Measurements from ENCODE around the gene ATP7A. TPM values are rescaled to one million over a fixed set of nuclear protein-coding genes. Genes with fewer than 3 reads are reported as not detected.
A peak's percentile ranks its signal among the peaks of the same experiment; 100 is the strongest.
"Not testable (repeated sequence)": the region's sequence is repeated elsewhere in the genome, so short reads cannot be mapped to it uniquely, and the experiment has no call there.

ATP7A gene
- total RNA-seq, 1 donor from 2014 or later: 8.2 TPM

GRCh38 chrX:78074088-78074487 is 163.6 kb downstream of the ATP7A start:
- no peak for DNase-seq (ENCODE audit: low read depth)
- H3K27me3 ChIP-seq (ENCODE audit: control insufficient read depth, insufficient read depth, low read length): no peaks in the 10 kb centered on the region

GRCh38 chrX:78075787-78076389 is 165.4 kb downstream of the ATP7A start:
- Histone ChIP-seq H3K27me3 (ENCODE audit: control insufficient read depth, insufficient read depth, low read length) (no peaks in the 10 kb centered on the region), H3K4me3 (ENCODE audit: low read depth, low read length) (no peak overlapping the region), H3K36me3 (ENCODE audit: control insufficient read depth, insufficient read depth, low read length) (no peaks in the 10 kb centered on the region)
- TF ChIP-seq CTCF (IDR thresholded peaks at IDR 0.05; ENCODE audit: insufficient read depth, low read length, poor library complexity, severe bottlenecking): no peak
- no peak for DNase-seq (ENCODE audit: low read depth)

More at GRCh38 chrX:78074088-78074487, 163.6 kb downstream of the ATP7A start:
- no peak overlapping the region for H3K4me3 ChIP-seq (ENCODE audit: low read depth, low read length)
- no peak for TF ChIP-seq CTCF (IDR thresholded peaks at IDR 0.05; ENCODE audit: insufficient read depth, low read length, poor library complexity, severe bottlenecking)
- H3K36me3 ChIP-seq (ENCODE audit: control insufficient read depth, insufficient read depth, low read length): no peaks in the 10 kb centered on the region

GRCh38 chrX:78081413-78081812 is 170.9 kb downstream of the ATP7A start:
- DNase-seq (ENCODE audit: low read depth); H3K36me3 ChIP-seq (ENCODE audit: control insufficient read depth, insufficient read depth, low read length); H3K27me3 ChIP-seq (ENCODE audit: control insufficient read depth, insufficient read depth, low read length); H3K4me3 ChIP-seq (ENCODE audit: low read depth, low read length): not testable (repeated sequence)

- DNase-seq (ENCODE audit: low read depth): no peak
- Histone ChIP-seq H3K27me3 (ENCODE audit: control insufficient read depth, insufficient read depth, low read length) (no peaks in the 10 kb centered on the region), H3K4me3 (ENCODE audit: low read depth, low read length) (no peak overlapping the region), H3K36me3 (ENCODE audit: control insufficient read depth, insufficient read depth, low read length) (no peaks in the 10 kb centered on the region)
- peak; percentile 48 for TF ChIP-seq CTCF (IDR thresholded peaks at IDR 0.05; ENCODE audit: insufficient read depth, low read length, poor library complexity, severe bottlenecking)
These were observed 181.8 kb downstream of the ATP7A start for GRCh38 chrX:78092296-78092695.

- DNase-seq (ENCODE audit: low read depth): no peak
- H3K27me3 ChIP-seq (ENCODE audit: control insufficient read depth, insufficient read depth, low read length): no peaks in the 10 kb centered on the region
- TF ChIP-seq CTCF (IDR thresholded peaks at IDR 0.05; ENCODE audit: insufficient read depth, low read length, poor library complexity, severe bottlenecking): no peak
- H3K36me3 ChIP-seq (ENCODE audit: control insufficient read depth, insufficient read depth, low read length): no peaks in the 10 kb centered on the region
- no peak overlapping the region for H3K4me3 ChIP-seq (ENCODE audit: low read depth, low read length)
These were observed 187.6 kb downstream of the ATP7A start for GRCh38 chrX:78098108-78098507.

Other genes with a start within 250 kb of the ATP7A start
- gene ATRX, start 124.5 kb upstream of the ATP7A start, total RNA-seq: 44.6 and 54.8 TPM in 2 replicates
- 49.2 and 54.7 TPM in 2 replicates for gene MAGT1, start 15.3 kb upstream of the ATP7A start, total RNA-seq
- 222 and 228 TPM in 2 replicates for gene COX7B, start 11.2 kb upstream of the ATP7A start, total RNA-seq
- not detected in 2 replicates for gene PGAM4, start 58.9 kb downstream of the ATP7A start, total RNA-seq
- 231 and 245 TPM in 2 replicates for gene PGK1, start 193.6 kb downstream of the ATP7A start, total RNA-seq
- gene TAF9B, start 229.0 kb downstream of the ATP7A start, total RNA-seq: 17.5 and 17.8 TPM in 2 replicates

All from kidney epithelial cell (primary cell).